Peyer's patch (tissue), 4 donors: ENCODE results near the gene PET100. TPM values are rescaled to one million over a fixed set of nuclear protein-coding genes. Genes with fewer than 3 reads are reported as not detected.
"Not testable (repeated sequence)": the region's sequence is repeated elsewhere in the genome, so short reads cannot be mapped to it uniquely, and the experiment has no call there.

Experiments
- DNase-seq, 3 donors: peaks; one replicate each; pipeline ENCODE4 v3.0.0-alpha.2; 2017 to 2019
- H3K27ac ChIP-seq, 4 donors: fragments of 200-600 bp; sonication (generic); one replicate each; pipeline ENCODE4 v1.5.1; 2016 to 2019
- H3K27me3 ChIP-seq, 2 donors: fragments of 200-600 bp; sonication (generic); one replicate each; pipeline ENCODE4 v1.5.1; 2019
- H3K36me3 ChIP-seq, 3 donors: fragments of 200-600 bp; sonication (generic); one replicate each; pipeline ENCODE4 v1.5.1; 2016 to 2019
- H3K4me1 ChIP-seq, 4 donors: fragments of 200-600 bp; sonication (generic); one replicate each; pipeline ENCODE4 v1.5.1; 2016 to 2019
- H3K4me3 ChIP-seq, 4 donors: fragments of 200-600 bp; sonication (generic); 1 replicate in 3 of 4; 2 replicates in 1 of 4; pipeline ENCODE4 v1.5.1; 2016 to 2019; ENCODE audit warnings: mild to moderate bottlenecking in 1 of 4
- H3K9me3 ChIP-seq, 4 donors: fragments of 200-600 bp; sonication (generic); one replicate each; pipeline ENCODE4 v1.5.1; 2016 to 2019; ENCODE audit warnings: mild to moderate bottlenecking in 1 of 4
- POLR2A ChIP-seq, 2 donors: fragments of 450-650 bp; IDR thresholded peaks; one replicate each; pipeline ENCODE4 v1.5.1; 2017; ENCODE audit warnings: antibody characterized with exemption in 2 of 2, mild to moderate bottlenecking in 2 of 2, moderate library complexity in 2 of 2
- total RNA-seq, 4 donors: library from RNA; depleted of rRNA; stranded (reverse); fragments of >200 nt; gene quantifications; one replicate each; pipeline ENCODE4 v1.1.0, GENCODE V29; 2016
- TF ChIP-seq, protein P1 (sequence below), 6 experiments: fragments of 450-650 bp in 4 of 6; fragments of 200-600 bp in 2 of 6; sonication (generic) in 1 of 6; IDR thresholded peaks; one replicate each; pipeline ENCODE4 v1.5.1; 2017 to 2019; ENCODE audit warnings: antibody characterized with exemption in 6 of 6, mild to moderate bottlenecking in 3 of 6, moderate library complexity in 1 of 6

PET100 gene
- total RNA-seq, 4 donors from 2014 or later = 12.6 to 102 (median 14.5) TPM

GRCh38 chr19:7642295-7643030 is 12.9 kb downstream of the PET100 start:
- TF ChIP-seq, protein P1, sequence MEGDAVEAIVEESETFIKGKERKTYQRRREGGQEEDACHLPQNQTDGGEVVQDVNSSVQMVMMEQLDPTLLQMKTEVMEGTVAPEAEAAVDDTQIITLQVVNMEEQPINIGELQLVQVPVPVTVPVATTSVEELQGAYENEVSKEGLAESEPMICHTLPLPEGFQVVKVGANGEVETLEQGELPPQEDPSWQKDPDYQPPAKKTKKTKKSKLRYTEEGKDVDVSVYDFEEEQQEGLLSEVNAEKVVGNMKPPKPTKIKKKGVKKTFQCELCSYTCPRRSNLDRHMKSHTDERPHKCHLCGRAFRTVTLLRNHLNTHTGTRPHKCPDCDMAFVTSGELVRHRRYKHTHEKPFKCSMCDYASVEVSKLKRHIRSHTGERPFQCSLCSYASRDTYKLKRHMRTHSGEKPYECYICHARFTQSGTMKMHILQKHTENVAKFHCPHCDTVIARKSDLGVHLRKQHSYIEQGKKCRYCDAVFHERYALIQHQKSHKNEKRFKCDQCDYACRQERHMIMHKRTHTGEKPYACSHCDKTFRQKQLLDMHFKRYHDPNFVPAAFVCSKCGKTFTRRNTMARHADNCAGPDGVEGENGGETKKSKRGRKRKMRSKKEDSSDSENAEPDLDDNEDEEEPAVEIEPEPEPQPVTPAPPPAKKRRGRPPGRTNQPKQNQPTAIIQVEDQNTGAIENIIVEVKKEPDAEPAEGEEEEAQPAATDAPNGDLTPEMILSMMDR (IDR thresholded peaks at IDR 0.05) = no peak
- no peak for TF ChIP-seq POLR2A (IDR thresholded peaks at IDR 0.05)
- Histone ChIP-seq H3K9me3 (no peaks in the 10 kb centered on the region), H3K27me3 (no peaks in the 10 kb centered on the region), H3K36me3 (peaks cover 0 to 40% (median 0%) of the 10 kb centered on the region in 3 donors), H3K4me3 (no peak overlapping the region), H3K27ac (no peak overlapping the region), H3K4me1 (peaks cover 0 to 6% (median 1%) of the 10 kb centered on the region in 4 donors)
- DNase-seq = no peak

DNA sequence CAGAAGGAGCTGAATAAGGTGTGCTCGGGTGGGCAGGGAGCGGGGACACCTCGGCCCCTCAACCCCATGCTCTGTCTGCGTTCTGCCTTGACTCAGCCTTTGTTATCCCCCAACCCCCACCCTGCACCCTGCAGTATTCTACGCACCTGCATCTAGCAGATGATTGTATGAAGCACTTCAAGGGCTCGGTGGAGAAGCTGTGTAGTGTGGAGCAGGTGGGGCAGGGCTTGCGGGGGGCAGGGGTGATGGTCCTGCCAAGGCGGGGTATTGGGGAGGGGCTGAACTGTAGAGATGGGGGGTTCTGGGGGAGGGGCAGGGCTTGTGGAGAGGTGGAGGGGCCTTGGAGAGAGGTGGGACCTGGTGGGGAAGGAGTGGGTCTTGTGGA is 13.4 kb downstream of the PET100 start:
- DNase-seq = no peak
- Histone ChIP-seq H3K27me3 (no peaks in the 10 kb centered on the region), H3K36me3 (peaks cover 0 to 44% (median 0%) of the 10 kb centered on the region in 3 donors)

GRCh38 chr19:7643629-7644549 is 14.3 kb downstream of the PET100 start:
- peaks cover 0 to 44% (median 0%) of the 10 kb centered on the region in 3 donors for H3K36me3 ChIP-seq
- not testable (repeated sequence) for DNase-seq

More for the DNA sequence above, 13.4 kb downstream of the PET100 start:
- no peak for TF ChIP-seq POLR2A (IDR thresholded peaks at IDR 0.05)
- TF ChIP-seq, protein P1 (IDR thresholded peaks at IDR 0.05) = no peak
- H3K4me3 ChIP-seq = no peak overlapping the region
- H3K27ac ChIP-seq = no peak overlapping the region
- peaks cover 0 to under 1% (median 0%) of the 10 kb centered on the region in 4 donors for H3K4me1 ChIP-seq
- H3K9me3 ChIP-seq = no peaks in the 10 kb centered on the region

DNA sequence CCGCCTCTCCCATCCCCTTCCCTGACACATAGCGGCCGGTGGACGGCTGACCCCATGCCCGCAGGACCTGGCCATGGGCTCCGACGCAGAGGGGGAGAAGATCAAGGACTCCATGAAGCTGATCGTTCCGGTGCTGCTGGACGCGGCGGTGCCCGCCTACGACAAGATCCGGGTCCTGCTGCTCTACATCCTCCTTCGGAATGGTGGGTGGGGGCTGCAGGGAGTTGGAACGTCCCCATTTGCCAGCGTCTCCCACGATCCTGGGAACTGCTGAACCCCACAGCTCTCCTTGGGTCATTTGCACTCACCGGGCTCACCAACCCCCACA is 14.9 kb downstream of the PET100 start:
- TF ChIP-seq, protein P1 (IDR thresholded peaks at IDR 0.05) = no peak
- no peak for TF ChIP-seq POLR2A (IDR thresholded peaks at IDR 0.05)
- peaks cover 0 to 44% (median 0%) of the 10 kb centered on the region in 3 donors for H3K36me3 ChIP-seq
- DNase-seq = no peak

More at GRCh38 chr19:7643629-7644549, 14.3 kb downstream of the PET100 start:
- H3K27ac ChIP-seq, H3K9me3 ChIP-seq, H3K4me1 ChIP-seq, H3K27me3 ChIP-seq, H3K4me3 ChIP-seq: not testable (repeated sequence)

DNA sequence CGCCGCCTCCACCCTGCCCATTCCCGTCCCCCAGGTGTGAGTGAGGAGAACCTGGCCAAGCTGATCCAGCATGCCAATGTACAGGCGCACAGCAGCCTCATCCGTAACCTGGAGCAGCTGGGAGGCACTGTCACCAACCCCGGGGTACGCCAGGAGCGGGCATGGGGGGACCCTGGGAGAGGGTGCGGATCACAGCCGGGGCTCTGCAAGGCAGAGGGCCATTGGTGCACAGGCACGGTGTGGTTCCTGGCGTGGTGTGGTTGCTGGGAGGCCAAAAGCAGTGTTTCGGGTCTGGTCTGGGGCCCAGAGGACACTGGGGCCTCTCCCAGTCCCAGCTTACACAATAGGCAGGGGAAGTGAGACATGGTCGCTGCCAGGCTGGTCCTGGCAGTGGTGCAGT is 15.6 kb downstream of the PET100 start:
- Histone ChIP-seq H3K4me3 (no peak overlapping the region), H3K27ac (no peak overlapping the region), H3K27me3 (no peaks in the 10 kb centered on the region), H3K9me3 (no peaks in the 10 kb centered on the region), H3K4me1 (no peaks in the 10 kb centered on the region), H3K36me3 (peaks cover 0 to 44% (median 0%) of the 10 kb centered on the region in 3 donors)
- TF ChIP-seq, protein P1 (IDR thresholded peaks at IDR 0.05) = no peak
- TF ChIP-seq POLR2A (IDR thresholded peaks at IDR 0.05) = no peak
- no peak for DNase-seq

More for the DNA sequence above, 14.9 kb downstream of the PET100 start:
- H3K4me1 ChIP-seq = no peaks in the 10 kb centered on the region
- no peak overlapping the region for H3K27ac ChIP-seq
- no peaks in the 10 kb centered on the region for H3K27me3 ChIP-seq
- H3K4me3 ChIP-seq = no peak overlapping the region
- no peaks in the 10 kb centered on the region for H3K9me3 ChIP-seq
